K562 (cell line): ENCODE results near the gene AMIGO1. TPM values are rescaled to one million over a fixed set of nuclear protein-coding genes. Genes with fewer than 3 reads are reported as not detected.

ENCODE experiments used
- BACH1 ChIP-seq: fragments of 200-800 bp; sonication (Bioruptor generic); IDR thresholded peaks from 2 replicates; pipeline ENCODE4 v1.6.1; 2016; ENCODE audit warnings: missing genetic modification characterization, missing compliant biosample characterization
- BCL6 ChIP-seq: fragments of 250-450 bp; sonication (Bioruptor Pico); IDR thresholded peaks from 2 replicates; pipeline ENCODE4 v1.4.0; 2020
- BDP1 ChIP-seq: IDR thresholded peaks from 3 replicates; pipeline ENCODE4 v1.6.1; 2011; ENCODE audit not compliant: insufficient read length, insufficient read depth
- FOS ChIP-seq: IDR thresholded peaks from 3 replicates; pipeline ENCODE4 v1.6.1; 2011; ENCODE audit not compliant: insufficient read length; ENCODE audit errors: extremely low read depth
- MGA ChIP-seq: fragments of 450-650 bp; IDR thresholded peaks from 2 replicates; pipeline ENCODE4 v1.6.1; 2016; ENCODE audit warnings: mild to moderate bottlenecking, moderate library complexity
- MTF1 ChIP-seq: fragments of 250-450 bp; sonication (Bioruptor Pico); IDR thresholded peaks from 2 replicates; pipeline ENCODE4 v1.9.0; 2021; ENCODE audit warnings: moderate library complexity, mild to moderate bottlenecking, inconsistent platforms, borderline replicate concordance
- POLR2G ChIP-seq: fragments of 200-400 bp; formaldehyde crosslinking; IDR thresholded peaks from 2 replicates; pipeline ENCODE4 v1.6.1; 2017; ENCODE audit warnings: low read depth, mild to moderate bottlenecking, antibody characterized with exemption, low read length, moderate library complexity
- RBM25 ChIP-seq: fragments of 200-400 bp; formaldehyde crosslinking; IDR thresholded peaks from 2 replicates; pipeline ENCODE4 v1.6.1; 2018; ENCODE audit warnings: low read length, low read depth, moderate library complexity; ENCODE audit not compliant: severe bottlenecking
- SMAD4 ChIP-seq: fragments of 250-450 bp; sonication (Bioruptor Pico); conservative IDR thresholded peaks from 2 replicates; pipeline ENCODE4 v1.8.0; 2021; ENCODE audit warnings: inconsistent platforms, mild to moderate bottlenecking, moderate library complexity
- SPI1 ChIP-seq: IDR thresholded peaks from 2 replicates; pipeline ENCODE4 v1.6.1; 2011; ENCODE audit warnings: low read depth, low read length, control low read depth, borderline replicate concordance
- SREBF1 ChIP-seq: fragments of 150-350 bp; IDR thresholded peaks from 2 replicates; pipeline ENCODE4 v1.6.1; 2014; ENCODE audit warnings: antibody characterized with exemption, low read depth, low read length, borderline replicate concordance
- SRSF3 ChIP-seq: fragments of 200-400 bp; formaldehyde crosslinking; IDR thresholded peaks from 2 replicates; pipeline ENCODE4 v1.6.1; 2016; ENCODE audit warnings: mild to moderate bottlenecking, low read length, moderate library complexity; ENCODE audit not compliant: insufficient read depth
- TCFL5 ChIP-seq: fragments of 250-450 bp; sonication (Bioruptor Pico); conservative IDR thresholded peaks from 2 replicates; pipeline ENCODE4 v1.6.1; 2021; ENCODE audit warnings: mild to moderate bottlenecking, moderate library complexity, matching md5 sums
- TRIM28 ChIP-seq: fragments of 450-650 bp; IDR thresholded peaks from 2 replicates; pipeline ENCODE4 v1.6.1; 2017
- U2AF1 ChIP-seq: fragments of 200-400 bp; formaldehyde crosslinking; optimal IDR thresholded peaks from 2 replicates; pipeline ENCODE3; 2017; ENCODE audit warnings: mild to moderate bottlenecking, low read depth, low read length, moderate library complexity
- ZFP91 ChIP-seq: sonication (generic); formaldehyde crosslinking; IDR thresholded peaks from 2 replicates; pipeline ENCODE4 v1.8.0; 2022; ENCODE audit warnings: mild to moderate bottlenecking, missing genetic modification reagents
- polyA plus RNA-seq, 8 experiments: library from polyadenylated mRNA; depleted of rRNA in 4 of 8; stranded (reverse) in 5 of 8; unstranded in 3 of 8; fragments of >200 nt; fragmentation: Nextera tagmentation in 2 of 8; fragmentation: Illumina TruSeq in 1 of 8; extraction: Ambion mirVana in 2 of 8; extraction: Trizol in 1 of 8; gene quantifications; 2 replicates each; pipeline versions ENCODE4 v1.2.1 to v1.2.3, GENCODE V29; 2011 to 2014; ENCODE audit warnings: inconsistent platforms in 1 of 8, missing spikeins in 1 of 8
- total RNA-seq, 7 experiments: library from RNA; depleted of rRNA in 6 of 7; stranded (reverse); fragments of >200 nt in 6 of 7; fragmentation: Illumina TruSeq in 2 of 7; extraction: Trizol in 2 of 7; gene quantifications; 2 replicates each; pipeline versions ENCODE4 v1.2.1 to v1.2.3, GENCODE V29; 2011 to 2021; ENCODE audit warnings: low replicate concordance in 1 of 7

The AMIGO1 gene
- total and polyA plus RNA-seq, 9 of the 15 experiments (the other 6 are each of a cell fraction or from before 2014, with no cell fraction given), result 0.24 to 1.0 (median 0.54) TPM

DNA sequence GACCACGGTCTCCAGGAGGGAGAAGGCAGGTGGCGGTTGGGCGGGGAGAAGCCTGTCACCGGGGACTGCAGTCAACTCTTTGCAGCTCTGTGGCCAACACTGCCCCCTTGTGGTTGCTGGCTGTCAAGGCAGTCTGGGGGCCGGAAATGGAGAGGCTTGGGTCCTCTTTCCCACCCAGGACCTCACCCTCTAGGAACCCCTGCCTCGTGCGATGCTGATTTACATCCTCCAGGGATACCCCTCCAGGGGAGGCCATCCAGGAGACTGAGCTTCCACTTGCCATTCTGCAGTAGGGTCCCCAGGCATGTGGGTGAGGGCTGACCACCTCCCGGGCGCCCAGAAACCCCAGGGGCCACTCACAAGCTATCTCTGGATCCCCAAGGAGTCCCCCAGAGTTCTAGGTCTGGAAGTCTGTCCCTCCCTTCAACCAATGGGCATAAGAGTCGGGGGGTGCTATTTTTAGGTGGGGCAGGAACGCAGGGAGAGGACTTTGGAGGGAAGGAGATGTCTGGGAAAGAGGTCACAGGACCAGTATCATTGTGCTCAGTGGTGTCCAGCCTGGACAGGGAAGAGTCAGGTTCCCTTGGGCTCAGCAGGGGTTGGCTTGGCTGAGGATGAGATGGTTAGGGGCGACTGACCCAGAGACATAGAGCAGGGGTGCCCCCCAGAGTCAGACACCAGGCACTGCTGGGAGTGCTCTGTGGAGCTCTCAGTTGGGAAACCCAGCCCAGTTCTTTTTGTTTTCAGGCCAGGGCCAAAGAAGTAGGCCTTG is 23.0 kb upstream of the AMIGO1 start (continued):
- no peak for TF ChIP-seq MGA
- no peak for TF ChIP-seq MTF1 (CRISPR knock-in tag)
- no peak; the same call in 1 of the 2 replicates for TF ChIP-seq SRSF3
- no peak for TF ChIP-seq POLR2G
- TF ChIP-seq ZFP91 (CRISPR knock-in tag), result no peak
- TF ChIP-seq BCL6 (CRISPR knock-in tag), result no peak
- no peak for TF ChIP-seq TCFL5 (CRISPR knock-in tag)
- TF ChIP-seq BACH1 (tag), result no peak
- TF ChIP-seq RBM25, result no peak
- TF ChIP-seq SREBF1, result no peak
- no peak for TF ChIP-seq BDP1
- TF ChIP-seq SMAD4 (CRISPR knock-in tag), result no peak
- no peak for TF ChIP-seq SPI1
- TF ChIP-seq FOS, result no peak
- no peak for TF ChIP-seq TRIM28
- TF ChIP-seq U2AF1, result no peak
